SH-SY5Y (cell line): ENCODE measurements around the gene SCGB3A1.

Experiments
- GATA2 ChIP-seq: IDR thresholded peaks from 2 replicates; pipeline ENCODE4 v1.6.1; 2011; ENCODE audit warnings: mild to moderate bottlenecking, low read depth, low read length
- GATA3 ChIP-seq: IDR thresholded peaks from 2 replicates; pipeline ENCODE4 v1.6.1; 2011; ENCODE audit warnings: low read depth, mild to moderate bottlenecking, low read length, moderate library complexity

The SCGB3A1 gene

GRCh38 chr5:180557217-180557809 is 34.0 kb downstream of the SCGB3A1 start:
- no peak for TF ChIP-seq GATA2
- no peak for TF ChIP-seq GATA3

- TF ChIP-seq GATA3: no peak
- no peak for TF ChIP-seq GATA2
These were observed 36.0 kb downstream of the SCGB3A1 start for GRCh38 chr5:180555168-180555921.

- no peak for TF ChIP-seq GATA3
- TF ChIP-seq GATA2: peak; percentile 34; the same call in 1 of the 2 replicates
These were observed 37.8 kb downstream of the SCGB3A1 start for GRCh38 chr5:180553530-180553929.

- TF ChIP-seq GATA3: no peak
- TF ChIP-seq GATA2: no peak
These were observed 42.7 kb downstream of the SCGB3A1 start for GRCh38 chr5:180548563-180548962.

GRCh38 chr5:180545248-180545647 is 46.1 kb downstream of the SCGB3A1 start:
- TF ChIP-seq GATA3: no peak
- no peak for TF ChIP-seq GATA2

- TF ChIP-seq GATA2 (no peak), GATA3 (no peak)
These were observed 49.6 kb downstream of the SCGB3A1 start for GRCh38 chr5:180541710-180542109.
